Pons (tissue), 1 donor: ENCODE measurements around the gene OLFM3.

ENCODE experiments used
- DNase-seq: peaks from one replicate; pipeline ENCODE4 v3.0.0-alpha.2; 2016; ENCODE audit warnings: low spot score

OLFM3 gene

DNA sequence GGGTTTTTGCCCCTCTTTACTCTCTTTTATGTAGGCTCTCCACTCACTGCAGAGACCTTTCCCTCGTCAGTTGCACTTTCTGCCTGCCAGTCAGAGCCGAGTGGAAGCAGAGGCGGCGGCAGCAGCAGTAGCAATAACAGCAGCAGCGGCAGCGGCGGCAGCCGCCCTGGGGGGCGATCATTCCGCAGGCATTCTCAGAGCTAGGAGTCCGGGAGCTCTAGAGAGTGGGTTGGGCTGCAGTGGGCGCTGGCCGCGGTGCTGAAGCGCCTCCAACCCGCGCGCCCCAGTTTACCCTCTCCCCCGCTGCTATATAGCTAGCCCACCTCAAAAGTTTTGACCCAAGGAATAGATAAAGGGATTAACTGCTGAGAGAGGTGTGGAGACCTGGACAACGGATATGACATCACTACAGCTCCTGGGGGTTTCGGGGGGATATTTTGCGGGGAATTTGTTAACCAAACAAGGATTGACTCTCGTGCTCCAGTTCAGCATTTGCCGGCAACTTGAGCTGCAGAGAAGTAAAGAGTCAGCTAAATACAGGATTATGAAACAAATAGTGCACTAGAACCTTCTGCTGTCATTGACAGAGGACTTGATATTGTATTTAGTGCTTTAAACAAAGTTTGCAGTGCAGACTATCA lies at the start of gene OLFM3:
Gene OLFM3, minus strand, starts transcription at position 102 of the 641 bp plus-strand sequence.
- no peak for DNase-seq

DNA sequence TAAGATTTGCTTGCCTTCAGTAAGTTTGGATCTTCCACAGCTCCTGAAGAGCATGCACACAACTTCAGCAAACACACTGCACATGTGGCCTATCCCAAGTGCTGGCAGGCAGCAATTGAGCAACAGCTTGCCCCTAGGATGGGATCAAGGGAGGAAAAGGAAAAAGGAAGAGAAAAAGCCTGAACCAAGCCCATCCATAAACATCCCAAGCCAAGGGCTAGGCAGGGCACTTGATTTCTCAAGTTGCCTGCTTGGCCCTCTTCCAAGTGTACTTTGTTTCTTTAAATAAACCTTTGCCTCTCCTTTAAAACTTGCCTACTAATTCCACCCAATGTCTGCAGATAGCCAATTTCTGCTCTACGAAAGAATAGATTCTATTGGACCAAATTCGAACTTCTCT lies 49.0 kb upstream of the OLFM3 start:
- DNase-seq = no peak

DNA sequence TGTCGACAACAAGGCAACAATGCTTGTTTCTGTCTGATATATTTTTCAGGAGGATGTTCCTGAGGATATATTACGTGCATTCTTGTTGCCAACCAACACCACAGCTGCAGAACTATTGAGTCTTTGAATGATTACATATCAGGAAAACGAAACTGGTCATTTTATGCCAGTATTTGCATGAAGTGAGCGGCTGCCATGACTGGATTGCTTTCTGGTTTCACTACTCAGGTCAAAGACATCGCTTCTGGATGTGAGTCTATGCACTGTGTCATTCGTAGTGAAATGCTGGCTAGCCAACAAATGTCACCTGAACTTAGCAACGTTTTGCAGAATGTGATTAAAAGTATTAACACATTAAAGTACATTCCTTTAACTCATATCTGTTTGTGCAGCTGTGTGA lies 35.8 kb upstream of the OLFM3 start:
- DNase-seq = no peak

DNA sequence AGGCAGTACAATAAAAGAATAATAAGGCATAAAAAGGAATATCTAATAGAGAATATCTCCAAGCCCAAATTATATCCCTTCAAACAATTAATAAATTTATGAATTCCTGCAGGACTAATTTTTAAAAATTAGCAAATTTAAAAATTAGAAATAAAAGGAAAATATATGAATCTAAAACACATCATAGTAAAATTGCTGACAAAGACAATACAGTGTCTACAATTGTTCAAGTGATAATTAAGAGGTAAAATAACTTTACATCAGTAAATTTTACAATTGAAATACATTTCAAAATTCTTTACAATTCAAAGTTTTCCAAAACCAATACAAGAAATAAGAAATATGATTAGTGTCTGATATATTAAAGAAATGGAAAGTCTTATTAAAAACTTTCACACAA lies 22.8 kb upstream of the OLFM3 start:
- DNase-seq = no peak

DNA sequence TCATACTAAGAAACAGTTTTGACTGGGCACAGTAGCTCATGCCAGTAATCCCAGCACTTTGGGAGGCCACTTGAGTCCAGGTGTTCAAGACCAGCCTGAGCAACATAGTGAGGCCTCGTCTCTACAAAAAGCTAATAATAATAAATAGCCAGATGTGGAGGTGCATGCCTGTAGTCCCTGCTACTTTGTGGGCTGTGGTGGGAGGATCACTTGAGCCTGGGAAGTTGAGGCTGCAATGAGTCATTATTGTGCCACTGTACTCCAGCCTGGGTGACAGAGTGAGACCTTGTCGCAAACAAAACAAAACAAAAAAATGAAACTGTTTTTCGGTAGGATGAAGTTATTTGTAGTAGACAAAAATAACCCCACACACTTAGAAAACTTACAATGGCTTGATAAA lies 19.0 kb upstream of the OLFM3 start:
- no peak for DNase-seq

- no peak for DNase-seq
Measured at GRCh38 chr1:102002057-102002456, 5.3 kb upstream of the OLFM3 start.

DNA sequence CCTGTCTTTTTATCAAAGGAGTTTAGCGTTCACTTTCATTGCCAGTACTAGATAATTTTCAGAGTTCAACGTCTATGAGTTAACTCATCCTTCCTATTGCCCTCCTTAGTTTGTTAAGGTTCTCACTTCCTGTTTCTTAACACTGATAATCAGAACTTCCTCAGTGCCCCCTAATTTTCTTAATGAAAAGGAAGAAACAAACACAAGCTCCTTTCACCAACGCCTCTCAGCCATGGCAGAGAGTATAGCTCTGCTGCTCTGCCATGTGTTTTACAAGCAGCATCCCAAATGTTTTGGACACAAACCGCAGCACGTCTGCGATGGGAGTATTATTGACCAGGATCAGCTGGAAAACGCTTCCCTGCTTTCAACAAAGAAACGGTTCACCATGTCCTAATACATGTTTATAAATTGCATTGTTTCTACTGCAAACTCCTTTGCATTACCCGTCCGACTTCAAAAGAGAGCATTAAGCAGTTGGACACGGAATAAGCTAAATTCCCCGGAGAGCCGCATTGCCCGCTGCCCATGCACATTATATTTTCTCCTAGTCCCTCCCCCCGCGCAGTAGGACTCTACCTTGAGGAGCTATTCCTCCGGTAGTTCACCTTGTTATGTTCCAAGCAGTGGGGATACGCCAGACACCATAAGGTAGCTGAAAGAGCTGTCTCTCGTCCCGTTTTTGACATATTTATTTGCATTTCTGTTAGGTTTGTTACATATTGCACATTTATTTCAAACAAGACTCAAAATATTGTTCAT lies 561 bp downstream of the OLFM3 start:
- DNase-seq = no peak

DNA sequence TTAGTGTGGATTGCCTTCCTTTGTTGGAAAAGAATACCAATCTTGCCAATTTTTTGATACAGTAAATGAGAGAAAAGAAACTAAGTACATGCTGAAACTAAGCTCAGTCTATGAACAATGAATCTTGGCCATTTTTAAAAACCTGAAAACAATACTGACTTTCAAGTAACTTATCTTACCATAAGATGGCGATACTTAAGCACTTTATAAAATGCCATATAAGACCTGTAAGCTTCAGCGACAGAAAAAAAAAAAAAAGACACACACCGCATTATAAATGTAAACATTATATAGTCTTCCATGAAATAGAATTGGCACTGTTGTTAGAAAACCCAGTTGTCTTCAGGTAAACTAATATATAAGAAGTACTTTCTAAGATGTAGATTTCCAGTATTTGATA lies 3.0 kb downstream of the OLFM3 start:
- DNase-seq = no peak

DNA sequence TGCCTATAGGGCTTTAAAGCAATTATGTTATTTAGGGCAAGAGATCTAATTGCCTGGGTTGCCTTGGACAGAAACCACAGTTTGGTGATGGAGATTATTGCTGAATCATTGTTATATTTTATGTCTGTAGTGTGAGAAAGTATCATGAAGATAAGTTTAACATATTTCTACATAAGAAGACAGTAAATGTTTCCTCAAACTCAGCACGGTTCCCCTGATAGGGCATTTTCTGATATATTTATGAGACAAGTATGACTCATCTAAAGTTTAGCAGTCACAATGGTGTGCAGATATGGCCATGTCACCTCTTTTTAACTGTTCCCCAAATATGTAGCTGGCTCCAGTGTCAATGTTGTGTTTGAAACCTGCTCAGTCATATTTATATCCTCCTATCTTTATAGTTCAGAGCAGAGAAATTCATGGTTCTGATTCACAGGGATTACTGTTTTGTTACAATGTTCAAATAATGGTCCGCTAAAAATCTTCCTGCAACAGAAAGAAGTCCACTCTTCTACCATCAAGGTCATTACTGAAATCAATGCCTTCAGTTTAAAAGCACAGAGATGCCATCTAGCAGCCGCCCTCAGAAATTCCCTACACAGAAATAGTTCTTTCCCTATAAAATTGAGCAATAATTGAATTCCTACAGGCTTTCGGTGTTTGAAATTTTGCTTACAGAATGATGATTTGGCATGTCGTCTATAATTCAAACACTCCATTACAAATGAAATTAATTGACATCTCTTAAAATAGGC lies 3.7 kb downstream of the OLFM3 start:
- DNase-seq = no peak

- no peak for DNase-seq
Measured at GRCh38 chr1:101980974-101981373, 15.8 kb downstream of the OLFM3 start.

GRCh38 chr1:101977266-101977665 lies 19.5 kb downstream of the OLFM3 start:
- no peak for DNase-seq

DNA sequence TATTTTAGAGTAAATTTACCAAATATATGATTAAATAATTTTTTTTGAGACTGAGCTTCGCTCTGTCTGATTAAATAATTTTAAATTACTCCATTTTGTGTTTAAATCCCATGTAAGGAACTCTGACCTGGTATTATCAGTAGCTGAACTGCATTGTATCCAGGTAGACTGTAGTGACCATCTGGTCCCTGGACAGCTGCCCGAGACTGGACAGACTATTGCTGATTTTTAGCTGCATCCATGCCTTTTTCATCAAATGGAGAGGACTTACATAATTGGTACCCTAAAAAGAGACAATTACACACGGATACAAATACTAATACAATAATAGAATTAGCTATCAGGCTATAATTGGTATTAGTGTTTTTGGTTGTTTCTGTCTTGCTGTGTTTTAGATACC lies 20.6 kb downstream of the OLFM3 start:
- DNase-seq = no peak

GRCh38 chr1:101975371-101975770 lies 21.4 kb downstream of the OLFM3 start:
- DNase-seq = no peak

GRCh38 chr1:101974599-101975274 lies 22.0 kb downstream of the OLFM3 start:
- no peak for DNase-seq

GRCh38 chr1:101971304-101971703 lies 25.4 kb downstream of the OLFM3 start:
- DNase-seq = no peak

GRCh38 chr1:101967871-101968270 lies 28.9 kb downstream of the OLFM3 start:
- no peak for DNase-seq

DNA sequence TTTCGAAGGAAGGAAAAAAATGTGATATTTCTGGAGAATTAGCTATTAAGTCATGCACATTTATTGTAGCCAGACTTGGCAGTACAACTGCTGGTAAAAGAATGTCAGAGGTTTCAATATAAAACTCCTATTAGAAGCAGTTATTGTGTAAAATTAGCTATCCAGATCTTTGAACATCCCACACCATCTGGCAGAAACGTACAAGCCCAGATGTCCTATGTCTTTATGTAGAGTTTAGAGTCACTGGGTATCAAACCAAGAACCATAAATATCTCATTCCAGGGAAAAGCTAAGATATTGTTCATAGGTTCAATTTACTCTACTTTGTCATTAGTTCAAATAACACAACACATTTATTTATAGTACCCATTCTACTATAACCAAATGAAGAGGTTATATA lies 31.4 kb downstream of the OLFM3 start:
- DNase-seq = no peak

DNA sequence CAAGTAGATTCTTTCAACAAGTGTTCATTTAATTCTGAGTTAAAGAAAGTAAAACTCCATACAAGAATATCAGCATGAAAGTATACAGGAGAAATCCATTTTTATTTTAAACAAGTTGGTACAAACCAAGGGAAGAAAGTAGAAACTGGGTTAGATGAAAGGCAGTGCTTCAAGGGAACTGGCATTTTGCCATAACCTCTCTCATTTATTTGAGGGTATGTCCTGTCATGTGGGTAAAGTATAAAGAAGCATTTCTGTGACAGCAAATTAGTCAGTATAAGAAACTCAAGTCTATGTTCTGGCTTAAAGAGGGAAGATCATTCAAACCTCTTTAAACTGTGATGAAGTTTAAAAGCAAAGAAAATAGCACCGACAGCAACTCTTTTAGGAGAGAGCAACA lies 32.0 kb downstream of the OLFM3 start:
- no peak for DNase-seq

DNA sequence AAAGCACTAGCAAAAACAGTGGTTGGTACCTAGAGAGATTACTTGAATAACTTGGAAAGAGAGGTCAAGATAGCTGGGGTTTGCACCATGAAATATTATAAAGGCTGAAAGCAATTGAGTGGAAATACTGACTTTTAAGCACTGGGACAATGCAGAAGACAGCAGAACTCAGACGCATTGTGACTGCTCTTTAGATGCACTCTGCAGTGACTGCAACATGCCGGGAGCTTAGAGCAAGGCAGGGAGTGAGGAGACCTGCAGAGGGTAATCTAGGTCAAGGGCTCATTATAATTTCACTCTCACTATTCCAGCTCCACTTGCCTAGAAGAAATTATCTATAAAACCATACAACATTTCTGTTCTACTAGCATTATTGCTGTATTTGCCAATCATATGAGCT lies 36.6 kb downstream of the OLFM3 start:
- DNase-seq = no peak

DNA sequence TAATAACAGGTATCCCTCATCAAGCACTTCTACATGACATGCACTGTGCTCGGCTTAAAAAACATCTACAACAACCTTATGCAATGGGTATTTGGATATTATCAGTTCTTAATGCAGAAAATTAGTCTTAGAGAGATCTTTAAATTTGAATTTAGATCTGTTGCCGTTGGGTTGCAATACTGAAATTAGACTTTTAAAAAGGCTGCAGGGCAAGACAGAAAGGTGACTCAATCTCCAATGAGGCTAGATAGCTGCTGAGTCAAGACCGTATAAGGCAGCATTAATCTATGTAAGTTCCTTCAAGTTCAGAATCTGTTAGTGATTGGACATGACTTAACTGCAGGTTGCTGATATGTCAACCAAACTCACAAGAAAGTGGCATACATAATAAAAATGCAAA lies 37.3 kb downstream of the OLFM3 start:
- DNase-seq = no peak

DNA sequence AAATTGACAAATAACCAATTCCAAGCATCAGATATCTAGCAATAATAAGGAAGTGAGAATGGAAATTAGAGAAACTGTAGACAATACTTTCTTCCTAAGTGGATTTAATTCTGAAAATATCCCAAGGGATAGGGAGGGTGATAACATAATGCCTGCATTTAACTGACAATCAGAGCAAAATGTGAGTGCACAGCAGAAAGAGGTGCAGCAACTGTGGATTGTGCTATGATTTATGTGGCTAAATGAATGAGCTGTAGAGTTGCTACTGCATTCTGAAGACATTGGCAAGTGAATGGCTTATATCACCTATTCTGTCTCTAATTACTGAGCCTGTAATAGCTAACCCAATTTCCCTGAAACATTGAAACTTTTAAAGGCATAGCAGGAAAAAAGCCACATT lies 39.0 kb downstream of the OLFM3 start:
- DNase-seq = no peak

DNA sequence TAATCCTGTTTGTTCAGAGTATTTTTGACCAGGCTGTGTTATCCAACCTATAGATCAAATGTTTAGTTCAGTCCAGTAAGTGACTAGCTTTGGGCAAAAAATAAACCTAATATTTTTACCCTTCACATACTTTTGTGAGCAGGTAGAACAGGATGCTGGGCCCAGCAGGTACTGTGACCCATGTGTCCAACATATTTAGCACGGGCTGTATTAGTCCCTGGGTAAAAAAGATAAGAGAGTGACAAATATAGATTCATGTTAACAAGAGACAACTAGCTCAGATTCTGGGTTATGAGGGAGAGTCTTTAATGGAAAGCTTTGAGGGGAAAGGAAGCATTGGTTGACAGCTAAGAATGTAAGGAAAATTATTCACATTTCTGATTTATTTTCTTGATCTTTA lies 43.1 kb downstream of the OLFM3 start:
- no peak for DNase-seq

DNA sequence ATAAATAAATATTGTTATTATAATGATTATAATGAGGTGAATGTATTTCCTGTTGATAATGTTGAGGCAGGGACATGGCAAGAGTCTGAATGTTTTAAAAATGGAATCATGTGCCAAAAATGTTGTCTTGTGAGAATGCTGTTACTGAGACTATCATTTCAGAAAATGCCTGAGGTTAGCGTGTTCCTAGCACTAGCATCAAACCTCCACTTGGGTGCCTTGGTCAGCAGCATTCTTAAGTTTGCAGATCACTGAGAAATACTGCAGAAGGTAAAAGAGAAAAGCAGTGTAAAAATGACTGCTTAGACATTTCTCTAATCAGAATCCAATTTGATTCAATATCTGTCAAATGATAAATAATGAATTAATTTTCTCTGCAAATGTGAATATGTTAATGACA lies 50.8 kb downstream of the OLFM3 start:
- no peak for DNase-seq
